Measurements from ENCODE around the gene GAST.
"Not testable (repeated sequence)": the region's sequence is repeated elsewhere in the genome, so short reads cannot be mapped to it uniquely, and the experiment has no call there.

Gene GAST

DNA sequence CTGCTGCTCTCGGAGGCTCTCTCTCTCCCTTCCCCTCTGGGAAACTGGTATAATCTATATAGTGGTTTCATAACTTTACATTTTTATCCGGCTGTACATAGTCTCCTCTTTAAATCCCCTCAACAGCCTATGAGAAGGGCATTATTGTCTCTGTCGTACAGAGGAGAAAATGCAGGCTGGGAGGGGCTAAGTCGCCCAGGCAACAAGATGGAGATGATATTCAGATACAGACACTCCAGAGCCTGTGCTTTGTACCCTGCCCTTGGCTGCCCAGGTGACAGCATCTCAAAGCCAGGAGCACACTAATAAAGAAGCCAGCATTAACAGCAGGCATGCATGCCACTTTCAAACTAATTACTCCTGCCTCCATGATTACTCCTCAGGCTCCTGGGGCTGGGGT, 28.1 kb upstream of the GAST start:
- no peak for DNase-seq

DNA sequence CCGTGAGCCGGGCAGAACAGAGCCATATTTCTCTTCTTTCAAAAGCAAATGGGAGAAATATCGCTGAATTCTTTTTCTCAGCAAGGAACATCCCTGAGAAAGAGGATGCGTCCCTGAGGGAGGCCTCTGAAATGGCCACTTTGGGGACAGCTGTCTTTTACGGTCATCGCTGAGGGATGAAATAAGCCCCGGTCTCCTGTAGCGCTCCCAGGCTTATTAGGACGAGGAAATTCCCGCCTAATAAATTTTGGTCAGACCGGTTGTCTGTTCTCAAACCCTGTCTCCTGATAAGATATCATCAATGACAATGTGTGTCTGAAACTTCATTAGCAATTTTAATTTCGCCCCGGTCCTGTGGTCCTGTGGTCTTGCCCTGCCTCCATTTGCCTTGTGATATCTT, 26.4 kb upstream of the GAST start:
- DNase-seq, result not testable (repeated sequence)

DNA sequence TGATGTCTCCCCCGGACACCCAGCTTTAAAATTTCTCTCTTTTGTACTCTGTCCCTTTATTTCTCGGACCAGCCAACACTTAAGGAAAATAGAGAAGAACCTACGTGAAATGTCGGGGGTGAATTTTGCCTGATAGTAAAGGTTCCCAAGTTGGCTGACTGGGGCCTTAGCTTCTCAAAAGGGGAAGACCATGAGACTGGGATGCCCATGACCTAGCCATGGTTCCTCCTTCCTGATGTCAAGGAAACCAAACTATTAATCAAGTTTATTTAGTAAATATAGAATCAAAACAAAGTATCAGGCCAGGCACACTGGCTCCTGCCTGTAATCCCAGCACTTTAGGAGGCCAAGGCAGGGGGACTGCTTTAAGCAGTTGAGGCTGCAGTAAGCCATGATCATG, 25.9 kb upstream of the GAST start:
- no peak for DNase-seq

DNA sequence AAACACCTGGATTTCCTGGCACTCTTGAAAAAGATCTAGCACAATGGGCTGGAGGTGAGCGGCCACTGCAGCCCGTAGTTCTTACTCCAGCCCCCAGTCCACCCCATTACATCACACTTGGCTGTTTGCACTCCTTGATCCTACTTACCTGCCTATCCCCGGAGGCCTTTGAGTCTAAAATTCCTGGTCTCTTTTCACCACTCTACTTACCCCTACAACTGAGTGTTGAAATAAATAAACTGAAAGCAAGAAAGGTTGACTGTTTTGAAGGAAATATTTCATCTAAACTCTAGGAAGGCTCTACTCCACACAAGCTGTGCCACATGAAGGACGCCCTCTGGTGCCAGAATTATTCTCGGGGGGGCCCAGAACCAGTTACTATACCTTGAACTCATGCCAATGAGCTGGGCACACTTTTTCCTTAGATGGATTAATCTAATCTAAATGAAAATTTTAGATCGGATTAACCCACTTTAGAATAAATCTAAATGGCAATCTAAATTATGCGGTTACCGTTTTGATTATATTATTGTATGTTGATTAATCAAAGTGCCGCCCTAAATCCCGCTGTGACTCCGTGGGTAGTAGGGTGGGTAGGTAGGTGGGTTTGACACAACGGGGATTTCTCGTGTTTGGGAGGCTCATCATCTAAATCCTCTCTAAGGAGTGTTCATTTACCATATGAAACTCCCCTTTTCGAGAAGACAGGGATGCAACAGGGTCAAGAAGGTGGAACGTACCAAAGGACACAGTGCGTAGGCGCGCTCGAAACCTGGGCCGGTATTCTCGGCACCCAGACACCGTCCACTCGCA, 24.1 kb upstream of the GAST start:
- DNase-seq, result peak; percentile 67

DNA sequence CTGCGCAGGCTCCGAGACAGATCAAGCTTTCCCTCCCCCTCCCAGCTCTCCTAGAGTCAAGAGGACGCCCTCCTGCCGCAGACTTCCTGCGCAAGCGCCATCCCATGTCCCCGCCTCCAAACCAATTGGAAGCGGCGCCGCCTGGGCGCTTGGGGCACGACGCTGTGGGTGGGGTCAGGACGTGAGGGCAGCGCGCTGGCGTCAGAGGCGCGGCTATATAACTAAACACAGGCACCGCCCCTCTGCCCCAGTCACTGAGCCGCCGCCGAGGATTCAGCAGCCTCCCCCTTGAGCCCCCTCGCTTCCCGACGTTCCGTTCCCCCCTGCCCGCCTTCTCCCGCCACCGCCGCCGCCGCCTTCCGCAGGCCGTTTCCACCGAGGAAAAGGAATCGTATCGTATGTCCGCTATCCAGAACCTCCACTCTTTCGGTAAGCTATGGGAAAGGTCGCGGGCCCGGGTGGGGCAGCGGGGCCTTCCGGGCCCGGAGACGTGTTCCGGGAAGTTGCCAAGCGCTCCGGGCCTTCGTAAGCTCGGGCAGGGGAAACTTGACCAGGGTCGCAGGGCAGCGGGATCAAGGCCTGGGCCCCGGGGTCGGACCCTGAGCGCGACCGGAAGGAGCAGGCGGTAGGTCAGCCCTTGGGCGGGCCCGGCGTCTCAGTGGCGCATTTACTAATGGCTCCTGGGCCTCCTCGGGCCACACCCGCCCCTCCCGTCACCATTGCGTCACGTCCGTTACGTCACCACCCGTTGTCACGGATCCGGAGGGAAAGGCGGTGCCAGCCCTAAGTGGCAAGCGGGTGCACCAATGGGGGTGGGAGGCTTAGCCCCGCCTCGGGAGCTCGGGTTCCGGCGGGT, 23.3 kb upstream of the GAST start, which contains the start of gene EIF1:
Gene EIF1 (plus strand): TSS at position 245 of the 856 bp plus-strand sequence. CDS start 154 bp downstream, at position 399.
- DNase-seq, result peak; percentile 100

DNA sequence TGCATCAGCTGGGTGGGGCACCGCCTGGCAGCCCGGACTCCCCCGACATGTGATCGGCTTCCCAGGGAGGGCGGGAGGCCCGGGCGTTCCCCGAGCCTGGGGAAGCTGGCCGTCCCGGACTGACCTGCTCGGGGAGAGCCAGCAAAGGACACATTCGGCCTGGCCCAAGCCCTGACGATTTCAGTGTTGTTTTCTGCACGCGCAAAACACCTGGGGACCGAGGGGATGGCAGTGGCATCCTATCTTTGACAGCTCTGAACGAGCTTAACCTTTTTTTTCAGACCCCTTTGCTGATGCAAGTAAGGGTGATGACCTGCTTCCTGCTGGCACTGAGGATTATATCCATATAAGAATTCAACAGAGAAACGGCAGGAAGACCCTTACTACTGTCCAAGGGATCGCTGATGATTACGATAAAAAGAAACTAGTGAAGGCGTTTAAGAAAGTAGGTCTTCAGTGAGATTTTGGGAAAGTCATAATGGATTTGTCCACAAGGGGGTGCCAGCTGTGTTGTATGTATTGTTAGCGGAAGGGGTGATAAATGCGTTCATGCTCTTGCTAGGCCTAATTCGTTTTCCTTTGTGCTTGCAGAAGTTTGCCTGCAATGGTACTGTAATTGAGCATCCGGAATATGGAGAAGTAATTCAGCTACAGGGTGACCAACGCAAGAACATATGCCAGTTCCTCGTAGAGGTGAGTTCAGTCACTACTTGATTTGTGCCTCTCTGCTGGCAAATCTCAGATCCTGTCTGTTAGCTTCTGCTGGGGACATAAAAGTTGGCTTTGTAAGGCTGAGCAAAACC, 22.4 kb upstream of the GAST start:
- peak; percentile 75 for DNase-seq

DNA sequence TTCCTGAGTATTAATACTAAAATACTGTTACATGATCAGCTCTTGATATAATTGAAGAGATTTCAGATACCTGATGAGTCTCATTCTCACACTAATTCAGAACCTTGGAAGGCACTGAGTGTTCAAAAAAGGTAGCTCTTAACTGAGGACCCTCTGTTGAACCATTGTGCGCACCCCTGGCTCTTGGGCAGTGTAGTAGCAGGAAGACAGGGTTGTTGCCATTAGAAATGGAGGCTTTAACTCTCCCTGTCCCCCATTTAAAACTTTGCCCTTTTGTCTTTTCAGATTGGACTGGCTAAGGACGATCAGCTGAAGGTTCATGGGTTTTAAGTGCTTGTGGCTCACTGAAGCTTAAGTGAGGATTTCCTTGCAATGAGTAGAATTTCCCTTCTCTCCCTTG, 21.6 kb upstream of the GAST start:
- DNase-seq, result no peak

DNA sequence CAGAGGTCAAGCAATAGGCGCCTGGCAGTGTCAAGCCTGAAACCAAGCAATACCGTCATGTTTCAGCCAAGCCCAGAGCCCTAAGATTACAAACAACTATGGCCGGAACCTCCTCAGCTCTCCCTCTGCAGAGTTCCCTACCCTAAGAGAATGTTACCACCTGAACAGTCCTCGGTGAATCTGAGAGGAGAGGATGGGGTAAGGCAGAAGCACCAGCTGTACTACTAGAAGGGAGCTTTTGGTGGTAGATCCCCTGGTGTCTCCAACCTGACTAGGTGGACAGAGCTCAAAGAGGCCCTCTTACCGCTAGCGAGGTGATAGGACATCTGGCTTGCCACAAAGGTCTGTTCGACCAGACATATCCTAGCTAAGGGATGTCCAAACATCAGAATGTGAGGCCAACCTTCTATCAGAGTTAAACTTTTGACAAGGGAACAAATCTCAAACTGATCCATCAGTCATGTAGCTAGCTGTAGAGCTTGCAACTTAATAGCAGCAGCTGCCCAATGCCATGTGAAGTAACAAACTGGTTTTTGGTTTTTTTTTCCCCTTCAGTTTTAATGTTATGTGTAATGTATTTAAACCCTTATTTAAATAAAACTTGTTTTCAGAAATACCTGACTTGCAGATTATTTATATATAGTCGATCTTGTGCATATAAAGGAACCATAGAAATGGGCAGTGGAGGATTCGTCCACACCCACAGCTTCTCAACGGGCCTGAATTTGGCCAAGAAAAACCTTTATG, 20.9 kb upstream of the GAST start:
- DNase-seq, result no peak

DNA sequence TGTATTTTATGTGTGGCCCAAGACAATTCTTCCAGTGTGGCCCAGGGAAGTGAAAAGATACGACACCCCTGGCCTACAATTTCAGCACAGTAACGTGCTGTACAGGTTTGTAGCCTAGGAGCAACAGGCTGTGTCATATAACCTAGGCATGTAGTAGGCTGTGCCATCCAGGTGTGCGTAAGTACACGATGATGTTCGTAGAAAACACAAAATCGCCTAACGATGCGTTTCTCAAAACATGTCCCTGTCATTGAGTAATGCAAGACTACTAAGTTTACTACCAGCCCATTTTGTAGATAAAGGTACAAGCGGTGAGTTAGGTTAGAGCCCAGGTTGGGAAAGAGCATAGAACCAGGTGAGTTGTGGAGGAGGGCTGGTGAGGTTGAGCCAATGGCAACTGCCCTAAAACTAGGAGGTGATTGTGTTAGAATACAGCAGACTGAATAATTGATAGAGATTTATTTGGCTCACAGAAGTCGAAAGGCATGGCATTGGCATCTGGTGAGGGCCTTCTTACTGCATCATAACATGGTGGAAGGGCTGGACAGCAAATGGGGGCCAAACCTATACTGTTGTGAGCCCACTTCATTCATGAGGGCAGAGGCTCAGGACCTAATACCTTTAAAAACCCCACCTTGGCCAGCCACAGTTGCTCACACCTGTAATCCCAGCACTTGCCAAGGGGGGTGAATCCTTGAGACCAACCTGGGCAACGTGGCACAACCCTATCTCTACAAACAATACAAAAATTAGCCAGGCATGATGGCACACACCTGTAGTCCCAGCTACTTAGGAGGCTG, 19.2 kb upstream of the GAST start:
- DNase-seq, result no peak

DNA sequence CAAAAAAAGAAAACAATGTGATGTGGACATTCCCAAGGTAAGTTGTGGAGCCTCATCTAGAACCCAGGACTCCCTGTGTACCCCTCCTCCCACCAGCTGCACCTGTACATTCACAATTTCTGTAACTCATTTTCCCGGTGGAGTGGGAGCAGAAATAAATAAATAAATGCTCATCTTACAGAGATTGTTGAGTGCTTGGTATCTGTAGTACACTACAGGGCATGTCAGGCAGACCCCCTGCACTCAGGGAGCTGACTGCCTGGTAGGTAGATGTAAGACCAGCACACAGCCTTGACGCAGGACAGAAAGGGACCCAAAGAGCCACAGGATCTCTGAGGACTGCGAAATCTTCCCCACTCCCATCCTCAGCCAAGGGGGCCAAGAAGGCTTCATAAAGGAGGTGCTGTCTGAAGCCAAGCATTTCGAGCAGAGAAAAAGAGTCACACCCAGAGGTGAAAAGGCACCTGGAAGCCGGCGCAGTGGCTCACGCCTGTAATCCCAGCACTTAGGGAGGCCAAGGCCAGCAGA, 16.9 kb upstream of the GAST start:
- DNase-seq, result no peak

DNA sequence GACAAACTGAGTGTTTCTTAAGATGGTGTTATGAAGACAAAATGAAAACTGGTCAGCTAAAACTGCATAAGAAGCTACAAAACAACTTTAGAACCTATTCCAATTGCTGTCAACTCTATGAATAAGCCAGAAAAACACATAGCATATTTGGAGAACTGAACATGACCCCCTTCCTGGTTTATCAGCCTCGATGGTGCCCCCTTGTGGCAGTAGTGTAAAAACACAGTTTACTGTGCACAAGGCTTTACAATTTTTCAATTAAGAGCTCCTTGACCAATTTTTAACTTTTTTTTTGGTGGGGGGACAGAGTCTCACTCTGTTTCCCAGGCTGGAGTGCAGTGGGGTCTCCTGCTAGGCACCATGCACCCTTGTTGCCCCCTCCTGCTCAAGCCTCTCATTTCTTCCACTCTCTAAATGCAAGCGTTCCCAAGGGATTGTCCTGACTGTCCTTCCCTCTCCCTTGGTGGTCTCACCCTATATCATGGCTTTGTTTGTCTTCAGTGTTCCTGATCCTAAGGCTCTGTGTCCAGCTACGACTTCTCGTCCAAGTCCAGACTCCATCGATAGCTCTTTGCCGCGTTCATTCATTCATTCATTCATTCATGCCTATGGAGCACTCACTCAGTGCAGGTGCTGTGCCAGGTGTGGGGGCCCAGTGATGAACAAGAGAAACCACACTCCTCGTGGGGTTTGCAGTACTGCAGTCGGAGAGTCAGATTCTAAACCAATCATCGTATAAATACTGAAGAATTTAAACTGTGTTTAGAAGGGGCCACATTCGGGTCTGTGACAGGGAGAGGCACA, 16.0 kb upstream of the GAST start:
- peak; percentile 83 for DNase-seq

DNA sequence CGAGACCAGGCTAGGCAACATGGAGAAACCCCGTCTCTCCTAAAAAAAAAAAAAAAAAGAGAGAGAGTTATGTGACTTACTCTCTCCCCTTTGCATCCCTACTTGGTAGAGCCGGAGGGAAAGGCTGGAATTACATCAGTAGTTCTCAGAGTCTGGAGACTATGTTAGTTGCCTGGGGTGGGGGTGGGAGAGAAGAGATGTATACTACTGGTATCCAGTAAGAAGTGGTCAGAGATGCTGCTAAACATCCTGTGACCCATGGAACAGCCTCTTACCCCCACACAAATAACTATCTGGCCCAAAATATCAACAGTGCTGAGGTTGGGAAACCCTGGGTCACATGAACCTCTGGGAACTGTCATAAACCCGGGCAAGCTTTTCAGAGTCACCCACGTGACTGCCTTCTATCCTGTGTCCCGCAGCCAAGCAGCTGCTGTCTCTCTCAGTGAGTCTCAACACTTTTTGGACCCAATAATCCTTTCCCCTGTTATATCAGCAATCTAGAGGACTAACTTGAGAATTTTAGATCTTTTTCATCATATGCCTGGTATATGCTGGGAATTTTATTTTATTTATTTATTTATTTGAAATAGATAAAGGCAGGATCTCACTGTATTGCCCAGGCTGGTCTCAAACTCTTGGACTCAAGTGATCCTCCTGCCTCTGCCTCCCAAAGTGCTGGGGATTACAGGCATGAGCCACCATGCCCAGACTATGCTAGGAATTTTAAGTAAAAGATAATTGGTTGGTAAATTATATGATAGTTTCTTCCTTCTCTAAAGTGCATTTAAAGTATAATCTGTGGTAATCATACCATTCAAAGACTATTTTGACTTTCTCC, 14.8 kb upstream of the GAST start:
- DNase-seq, result no peak

DNA sequence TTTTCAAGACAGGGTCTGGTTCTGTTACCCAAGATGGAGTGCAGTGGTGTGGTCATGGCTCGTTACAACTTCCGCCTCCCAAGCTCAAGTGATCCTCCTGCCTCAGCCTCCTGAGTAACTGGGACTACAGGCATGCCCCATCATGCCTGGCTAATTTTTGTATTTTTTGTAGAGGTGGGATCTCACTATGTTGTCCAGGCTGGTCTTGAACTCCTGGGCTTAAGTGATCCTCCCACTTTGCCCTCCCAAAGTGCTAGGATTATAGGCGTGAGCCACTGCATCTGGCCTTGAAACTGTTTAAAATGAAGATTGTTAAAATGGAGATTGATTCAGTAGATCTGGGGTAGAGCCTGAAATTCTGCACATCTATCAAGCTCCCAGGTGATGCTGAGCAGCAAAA, 11.3 kb upstream of the GAST start:
- not testable (repeated sequence) for DNase-seq

DNA sequence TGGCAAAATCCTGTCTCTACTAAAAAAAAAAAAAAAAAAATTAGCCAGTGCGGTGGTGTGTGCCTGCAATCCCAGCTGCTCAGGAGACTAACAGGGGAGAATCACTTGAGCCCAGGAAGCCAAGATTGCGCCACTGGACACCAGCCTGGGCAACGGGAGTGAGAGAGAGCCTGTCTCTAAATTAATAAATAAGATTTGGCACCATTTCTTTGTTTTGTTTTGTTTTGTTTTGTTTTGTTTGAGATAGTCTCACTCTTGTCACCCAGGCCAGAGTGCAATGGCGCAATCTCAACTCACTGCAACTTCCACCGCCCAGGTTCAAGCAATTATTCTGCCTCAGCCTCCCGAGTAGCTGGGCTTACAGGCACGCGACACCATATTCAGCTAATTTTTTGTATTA, 9.4 kb upstream of the GAST start:
- no peak for DNase-seq

DNA sequence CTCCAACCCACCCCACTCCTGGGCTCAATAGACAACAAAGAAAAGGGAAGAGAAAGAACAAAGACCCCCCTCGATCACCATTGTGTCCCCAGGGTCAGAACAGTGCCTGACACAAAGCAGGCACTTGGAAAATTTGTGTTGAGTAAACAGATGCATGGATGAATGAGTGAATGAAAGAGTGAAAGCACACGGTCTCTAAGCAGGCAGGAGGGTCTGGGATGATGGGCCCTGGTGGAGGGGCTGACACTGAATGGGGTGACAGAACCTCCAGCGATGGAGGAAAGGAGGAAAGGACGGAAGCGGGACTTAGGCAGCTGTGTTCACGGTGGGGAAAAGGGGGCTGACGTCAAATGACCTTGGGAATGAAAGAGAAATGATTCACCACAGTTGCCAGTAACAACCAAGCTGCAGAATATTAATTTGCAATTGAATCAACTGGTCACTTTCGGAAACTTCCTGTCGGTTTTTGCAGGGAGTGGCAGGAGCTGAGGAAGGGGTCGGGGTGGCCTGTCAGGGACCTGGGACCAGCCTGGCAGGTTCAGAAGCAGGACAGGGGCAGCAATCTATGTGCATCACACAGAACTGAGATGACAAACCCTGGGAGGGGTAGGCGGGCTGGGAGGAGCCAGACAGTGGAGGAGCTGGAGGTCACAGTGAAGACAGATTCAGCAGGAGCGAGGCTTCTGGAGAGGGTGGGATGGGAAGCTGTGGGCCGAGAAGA, 6.7 kb upstream of the GAST start:
- DNase-seq, result no peak

DNA sequence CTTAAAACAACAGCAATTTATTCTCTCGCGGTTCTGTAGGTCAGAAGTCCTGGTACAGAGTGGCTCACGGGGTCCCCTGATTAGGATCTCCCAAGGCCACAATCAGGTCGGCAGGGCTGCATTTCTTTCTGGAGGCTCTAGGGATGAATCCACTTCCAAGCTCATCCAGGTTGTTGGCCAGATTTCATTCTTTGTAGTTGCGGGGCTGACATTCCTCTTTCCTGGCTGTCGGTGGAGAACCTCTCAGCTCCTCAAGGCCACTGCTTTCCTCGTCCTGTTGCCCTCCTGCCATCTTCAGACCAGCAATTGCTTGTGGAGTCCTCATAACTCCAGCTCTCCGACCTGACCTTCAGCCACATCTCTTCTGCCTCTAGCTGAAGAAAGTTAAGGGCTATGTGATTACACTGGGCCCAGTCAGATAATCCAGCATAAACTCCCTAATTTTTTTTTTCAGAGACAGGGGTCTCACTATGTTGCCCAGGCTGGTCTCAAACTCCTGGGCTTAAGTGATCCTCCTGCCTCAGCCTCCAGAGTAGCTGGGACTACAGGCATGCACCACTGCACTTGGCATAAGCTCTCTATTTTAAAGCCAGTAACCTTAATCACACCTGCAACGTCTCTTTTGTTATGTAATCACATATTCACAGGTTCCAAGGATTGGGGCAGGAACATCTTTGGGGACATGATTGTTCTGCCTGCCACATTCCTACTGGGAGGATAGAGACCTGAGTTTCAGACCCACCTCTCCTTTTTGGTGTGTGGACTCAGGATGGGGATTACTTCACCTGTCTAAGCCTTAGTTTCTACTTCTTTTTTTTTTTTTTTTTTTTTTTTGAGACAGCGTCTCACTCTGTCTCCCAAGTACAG, 4.1 kb upstream of the GAST start:
- DNase-seq, result no peak

DNA sequence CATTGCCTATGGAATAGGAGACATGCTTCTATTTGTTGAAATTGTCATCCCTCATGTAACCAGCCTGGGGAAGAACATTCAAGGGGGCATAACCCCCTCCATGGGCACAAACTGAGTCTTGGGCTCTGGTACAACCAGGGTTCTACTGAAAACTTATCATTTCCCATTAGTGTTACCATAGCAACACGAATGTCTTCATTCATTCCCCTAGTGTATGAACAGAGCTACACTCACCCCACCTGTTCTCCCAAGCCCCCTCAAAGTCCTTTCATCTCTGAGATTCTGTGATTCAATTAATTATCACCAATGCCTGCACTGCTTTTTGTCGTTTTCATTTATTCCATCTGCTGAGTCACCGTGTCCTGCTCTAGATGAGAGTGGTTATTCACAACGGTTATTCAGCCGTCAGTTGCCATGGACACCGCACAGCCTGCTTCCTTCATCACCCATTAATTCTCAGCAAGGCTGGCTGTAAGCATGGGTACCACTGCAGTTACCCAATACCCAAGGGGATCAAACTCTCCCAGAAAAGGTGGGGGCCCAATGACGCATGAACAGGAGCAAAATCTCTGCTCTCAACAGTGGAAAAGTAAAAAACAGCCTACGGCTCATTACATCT, 1.6 kb upstream of the GAST start:
- DNase-seq, result peak; percentile 35
